ENCODE data around the gene PARD3.
"Not testable (repeated sequence)": the region's sequence is repeated elsewhere in the genome, so short reads cannot be mapped to it uniquely, and the experiment has no call there.

Gene PARD3

GRCh38 chr10:34800624-34801023 lies 14.5 kb downstream of the PARD3 start:
- in situ Hi-C loops (cut with HindIII; ENCODE audit: low sequenced_read_pairs) = no loop called here

- in situ Hi-C loops (cut with HindIII; ENCODE audit: low sequenced_read_pairs) = no loop called here
Measured at GRCh38 chr10:34798654-34799053, 16.4 kb downstream of the PARD3 start.

- in situ Hi-C loops (cut with HindIII; ENCODE audit: low sequenced_read_pairs) = no loop called here
Measured at GRCh38 chr10:34797155-34797554, 17.9 kb downstream of the PARD3 start.

DNA sequence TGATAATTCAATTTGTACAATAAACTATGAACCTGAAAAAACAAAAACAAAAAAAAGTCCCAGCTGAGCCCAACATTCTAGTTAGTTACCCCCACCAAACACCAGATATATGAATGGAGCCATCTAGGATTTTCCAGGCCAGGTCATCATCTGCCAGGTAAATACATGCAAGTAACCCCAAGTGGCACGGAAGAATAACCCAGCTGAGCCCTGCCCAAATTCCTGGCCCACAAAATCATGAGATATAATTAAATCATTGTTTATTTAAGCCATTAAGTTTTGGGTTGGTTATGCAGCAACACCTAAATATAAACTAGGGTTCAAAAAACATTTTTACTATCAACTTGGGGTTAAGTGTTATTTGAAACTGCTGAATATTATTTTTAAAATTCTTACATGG lies 19.0 kb downstream of the PARD3 start:
- in situ Hi-C loops (cut with HindIII; ENCODE audit: low sequenced_read_pairs) = no loop called here

- in situ Hi-C loops (cut with HindIII; ENCODE audit: low sequenced_read_pairs) = no loop called here
Measured at GRCh38 chr10:34795334-34795733, 19.8 kb downstream of the PARD3 start.

GRCh38 chr10:34794835-34795234 lies 20.3 kb downstream of the PARD3 start:
- in situ Hi-C loops (cut with HindIII; ENCODE audit: low sequenced_read_pairs) = no loop called here

DNA sequence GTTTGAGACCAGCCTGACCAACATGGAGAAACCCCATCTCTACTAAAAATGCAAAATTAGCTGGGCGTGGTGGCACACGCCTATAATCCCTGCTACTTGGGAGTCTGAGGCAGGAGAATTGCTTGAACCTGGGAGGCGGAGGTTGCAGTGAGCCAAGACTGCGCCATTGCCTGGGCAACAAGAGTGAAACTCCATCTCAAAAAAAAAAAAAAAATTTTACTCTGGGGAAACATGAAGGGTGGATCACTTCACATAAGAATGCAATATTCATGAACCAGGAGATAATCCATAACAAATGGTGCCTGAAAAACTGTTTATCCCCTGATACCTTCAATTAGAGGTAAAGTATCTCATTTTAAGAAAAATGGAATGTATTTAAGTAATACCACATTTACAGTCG lies 21.5 kb downstream of the PARD3 start:
- in situ Hi-C loops (cut with HindIII; ENCODE audit: low sequenced_read_pairs) = not testable (repeated sequence)

GRCh38 chr10:34792881-34793280 lies 22.2 kb downstream of the PARD3 start:
- in situ Hi-C loops (cut with HindIII; ENCODE audit: low sequenced_read_pairs) = no loop called here

DNA sequence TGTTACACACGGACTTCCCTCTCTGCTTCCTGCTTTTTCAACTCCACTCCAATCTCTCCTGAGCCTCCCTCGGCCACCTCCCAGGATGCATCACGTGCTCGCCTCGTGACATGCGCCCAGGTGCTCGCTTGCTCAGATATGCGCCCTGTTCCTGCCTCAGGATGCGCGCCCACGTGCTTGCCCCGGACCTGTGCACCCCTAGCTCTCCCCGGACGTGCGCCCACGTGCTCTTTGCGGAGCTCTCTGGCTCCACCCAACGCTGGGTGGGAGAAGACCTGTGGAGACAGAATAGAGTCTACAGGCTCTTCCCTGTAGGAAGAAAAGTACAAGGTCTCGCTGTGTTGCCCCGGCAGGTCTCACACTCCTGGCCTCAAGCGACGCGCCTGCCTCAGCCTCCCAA lies 23.1 kb downstream of the PARD3 start:
- in situ Hi-C loops (cut with HindIII; ENCODE audit: low sequenced_read_pairs) = no loop called here

DNA sequence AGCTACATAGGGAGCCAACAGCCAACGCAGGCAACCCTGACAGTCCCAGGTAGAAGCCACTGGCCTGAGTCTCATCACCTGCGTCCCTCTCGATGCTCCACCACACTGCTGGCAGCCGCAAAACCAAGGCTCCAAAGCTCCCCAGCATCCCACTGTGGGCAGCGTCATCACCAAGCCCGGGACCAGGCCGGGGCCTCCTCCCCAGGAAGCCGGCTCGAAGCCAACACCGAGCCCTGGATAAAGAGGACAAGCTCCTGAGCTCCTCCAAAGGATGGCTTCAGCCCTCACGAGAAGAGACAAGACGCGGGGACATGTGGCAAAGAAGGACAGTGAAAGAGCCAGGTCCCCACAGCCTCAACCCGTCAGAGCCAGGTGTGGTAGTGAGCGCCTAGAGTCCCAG lies 23.9 kb downstream of the PARD3 start:
- in situ Hi-C loops (cut with HindIII; ENCODE audit: low sequenced_read_pairs) = no loop called here

- in situ Hi-C loops (cut with HindIII; ENCODE audit: low sequenced_read_pairs) = no loop called here
Measured at GRCh38 chr10:34789966-34790506, 25.1 kb downstream of the PARD3 start.

GRCh38 chr10:34786464-34786863 lies 28.6 kb downstream of the PARD3 start:
- in situ Hi-C loops (cut with HindIII; ENCODE audit: low sequenced_read_pairs) = no loop called here

DNA sequence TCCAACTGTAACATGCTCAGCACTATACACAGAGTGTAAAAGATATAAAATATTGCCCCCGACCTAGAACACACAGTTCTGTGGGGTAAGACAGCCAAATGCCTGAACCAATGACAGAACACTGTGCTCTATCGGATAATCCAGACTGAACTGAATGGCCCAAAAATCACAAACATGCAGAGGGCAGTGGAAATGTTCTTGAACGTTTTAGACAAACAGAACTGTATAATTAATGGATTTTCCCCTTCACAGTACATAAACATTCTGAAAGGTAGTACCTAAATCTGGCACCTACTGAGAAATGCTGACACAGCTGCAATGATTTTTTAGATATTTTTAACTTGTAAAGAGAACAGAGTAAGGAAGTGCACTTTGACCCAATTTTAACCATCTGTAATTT lies 33.4 kb downstream of the PARD3 start:
- in situ Hi-C loops (cut with HindIII; ENCODE audit: low sequenced_read_pairs) = no loop called here

- in situ Hi-C loops (cut with HindIII; ENCODE audit: low sequenced_read_pairs) = no loop called here
Measured at GRCh38 chr10:34780818-34781380, 34.2 kb downstream of the PARD3 start.

DNA sequence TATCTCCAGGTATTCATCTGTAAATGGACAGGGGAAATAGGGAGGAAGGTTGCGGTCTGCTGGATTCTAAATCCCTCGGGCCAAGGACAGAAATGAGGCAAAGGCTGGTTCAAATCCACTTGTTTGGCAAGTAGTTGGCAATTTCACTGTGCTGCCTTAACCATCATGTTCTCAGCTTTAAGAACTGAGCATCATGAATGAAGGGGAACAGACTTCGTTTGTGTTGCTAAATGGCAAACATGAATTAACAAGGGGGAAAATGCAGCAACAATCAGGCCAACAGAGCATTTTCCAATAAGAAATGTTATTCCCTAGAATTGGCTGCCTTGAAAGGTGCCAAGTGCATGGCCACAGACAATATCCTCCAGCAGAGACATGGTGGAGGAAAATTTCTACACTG lies 36.9 kb downstream of the PARD3 start:
- in situ Hi-C loops (cut with HindIII; ENCODE audit: low sequenced_read_pairs) = no loop called here

- in situ Hi-C loops (cut with HindIII; ENCODE audit: low sequenced_read_pairs) = no loop called here
Measured at GRCh38 chr10:34776090-34776690, 38.9 kb downstream of the PARD3 start.

DNA sequence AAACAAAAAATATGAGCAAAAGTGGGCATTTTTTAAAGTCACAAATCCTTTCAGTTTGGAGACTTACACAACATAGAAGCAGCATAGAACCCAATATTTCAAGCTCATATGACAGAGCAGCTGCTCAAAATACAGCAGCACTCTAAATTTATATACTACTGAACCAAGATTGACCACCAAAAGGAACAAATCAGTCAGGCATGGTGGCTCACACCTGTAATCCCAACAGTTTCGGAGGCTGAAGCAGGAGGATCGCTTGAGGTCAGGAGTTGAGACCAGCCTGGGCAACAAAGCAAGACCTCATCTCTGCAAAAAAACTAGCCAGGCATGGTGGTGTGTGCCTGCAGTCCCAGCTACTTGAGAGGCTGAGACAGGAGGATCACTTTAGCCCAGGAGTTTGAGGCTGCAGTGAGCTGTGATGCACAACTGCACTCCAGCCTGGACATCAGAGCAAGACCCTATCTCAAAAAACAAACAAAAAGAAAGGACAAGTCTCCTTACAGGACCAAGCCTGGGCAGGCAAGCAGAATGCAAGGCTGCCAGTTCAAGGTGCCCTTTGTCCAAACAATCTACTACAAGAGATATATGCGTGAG lies 40.0 kb downstream of the PARD3 start:
- in situ Hi-C loops (cut with HindIII; ENCODE audit: low sequenced_read_pairs) = no loop called here

DNA sequence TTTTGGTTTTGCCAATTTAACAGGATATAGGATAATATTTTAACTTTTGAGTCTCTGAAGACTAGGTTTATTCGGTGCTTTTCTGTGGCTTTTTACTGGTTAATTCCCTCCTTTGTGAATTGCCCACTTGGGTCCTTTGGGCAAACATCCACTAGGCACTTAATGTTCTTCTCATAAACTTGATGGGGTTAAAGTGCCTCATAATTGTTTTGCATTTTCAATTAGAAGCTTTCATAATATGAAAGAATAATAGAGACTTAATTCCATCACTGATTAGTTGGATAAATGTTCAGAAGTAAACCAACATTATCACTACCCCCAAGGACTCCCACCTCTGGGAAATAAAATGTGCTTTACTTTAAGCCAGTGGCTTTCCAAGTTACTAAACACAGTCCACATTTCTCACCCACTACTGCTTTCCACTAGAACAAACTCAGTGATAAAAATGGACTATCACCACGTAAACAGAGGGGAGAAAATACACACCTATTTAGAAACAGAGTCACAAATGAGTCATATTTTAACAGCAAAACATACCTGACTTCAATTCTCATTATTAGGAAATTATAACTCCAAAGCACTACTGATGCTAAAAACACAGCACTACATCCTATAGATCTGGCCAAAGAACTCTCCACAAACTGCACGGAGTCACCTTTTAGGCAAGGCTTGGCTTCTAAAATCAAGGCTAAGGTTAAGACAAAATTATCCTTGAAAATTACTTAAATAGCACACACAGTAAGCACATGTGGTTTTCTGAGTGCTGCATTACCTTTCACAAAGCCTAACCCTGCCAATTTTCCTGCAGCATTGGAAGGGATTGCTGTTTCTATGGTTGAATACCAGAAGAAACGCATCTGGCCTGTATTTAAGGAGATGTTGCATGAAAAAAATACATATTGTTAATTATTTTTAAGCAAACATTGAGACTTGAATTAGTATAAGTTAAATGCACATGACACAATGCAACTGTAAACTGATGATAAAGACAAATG lies 41.2 kb downstream of the PARD3 start:
- in situ Hi-C loops (cut with HindIII; ENCODE audit: low sequenced_read_pairs) = no loop called here

- in situ Hi-C loops (cut with HindIII; ENCODE audit: low sequenced_read_pairs) = no loop called here
Measured at GRCh38 chr10:34771525-34771924, 43.6 kb downstream of the PARD3 start.

GRCh38 chr10:34771106-34771505 lies 44.0 kb downstream of the PARD3 start:
- in situ Hi-C loops (cut with HindIII; ENCODE audit: low sequenced_read_pairs) = no loop called here

GRCh38 chr10:34769899-34770298 lies 45.2 kb downstream of the PARD3 start:
- in situ Hi-C loops (cut with HindIII; ENCODE audit: low sequenced_read_pairs) = no loop called here

Data from endothelial cell of hepatic sinusoid (primary cell).